RWPE2 (cell line): ENCODE results near the gene EHBP1L1.
A peak's percentile ranks its signal among the peaks of the same experiment; 100 is the strongest.

Experiments
- ATAC-seq: fragments of 200-7000 bp; cut with Tn5 transposase; 3 replicates; pipeline ENCODE4 v1.9.1; 2021; ENCODE audit warnings: low read depth
- DNase-seq: peaks from one replicate; pipeline ENCODE4 v3.0.0-alpha.2; 2020; ENCODE audit warnings: low spot score
- H3K27ac ChIP-seq: fragments of 450-650 bp; 2 replicates; pipeline ENCODE4 v1.5.1; 2017; ENCODE audit warnings: mild to moderate bottlenecking; ENCODE audit not compliant: poor library complexity, severe bottlenecking
- H3K27me3 ChIP-seq: fragments of 250-450 bp; sonication (Bioruptor Pico); 2 replicates; pipeline ENCODE4 v1.5.1; 2021; ENCODE audit warnings: mild to moderate bottlenecking, moderate library complexity; ENCODE audit not compliant: insufficient read depth, poor library complexity, severe bottlenecking
- H3K36me3 ChIP-seq: fragments of 250-450 bp; sonication (Bioruptor Pico); 2 replicates; pipeline ENCODE4 v1.5.1; 2020; ENCODE audit warnings: low read depth, mild to moderate bottlenecking, moderate library complexity
- H3K4me1 ChIP-seq: fragments of 250-450 bp; sonication (Bioruptor Pico); 2 replicates; pipeline ENCODE4 v1.5.1; 2021; ENCODE audit warnings: mild to moderate bottlenecking, moderate library complexity; ENCODE audit not compliant: insufficient read depth, poor library complexity, severe bottlenecking
- H3K4me3 ChIP-seq: fragments of 250-450 bp; sonication (Bioruptor Pico); 2 replicates; pipeline ENCODE4 v1.5.1; 2021; ENCODE audit warnings: mild to moderate bottlenecking, moderate library complexity; ENCODE audit not compliant: severe bottlenecking
- H3K9me3 ChIP-seq: fragments of 250-450 bp; sonication (Bioruptor Pico); 2 replicates; pipeline ENCODE4 v1.5.1; 2021; ENCODE audit warnings: mild to moderate bottlenecking, moderate library complexity; ENCODE audit not compliant: severe bottlenecking
- TF ChIP-seq, protein P1 (sequence below): fragments of 450-650 bp; IDR thresholded peaks from one replicate; pipeline ENCODE4 v1.5.1; 2017; ENCODE audit warnings: mild to moderate bottlenecking, moderate library complexity; ENCODE audit not compliant: poor library complexity, severe bottlenecking

The EHBP1L1 gene

DNA sequence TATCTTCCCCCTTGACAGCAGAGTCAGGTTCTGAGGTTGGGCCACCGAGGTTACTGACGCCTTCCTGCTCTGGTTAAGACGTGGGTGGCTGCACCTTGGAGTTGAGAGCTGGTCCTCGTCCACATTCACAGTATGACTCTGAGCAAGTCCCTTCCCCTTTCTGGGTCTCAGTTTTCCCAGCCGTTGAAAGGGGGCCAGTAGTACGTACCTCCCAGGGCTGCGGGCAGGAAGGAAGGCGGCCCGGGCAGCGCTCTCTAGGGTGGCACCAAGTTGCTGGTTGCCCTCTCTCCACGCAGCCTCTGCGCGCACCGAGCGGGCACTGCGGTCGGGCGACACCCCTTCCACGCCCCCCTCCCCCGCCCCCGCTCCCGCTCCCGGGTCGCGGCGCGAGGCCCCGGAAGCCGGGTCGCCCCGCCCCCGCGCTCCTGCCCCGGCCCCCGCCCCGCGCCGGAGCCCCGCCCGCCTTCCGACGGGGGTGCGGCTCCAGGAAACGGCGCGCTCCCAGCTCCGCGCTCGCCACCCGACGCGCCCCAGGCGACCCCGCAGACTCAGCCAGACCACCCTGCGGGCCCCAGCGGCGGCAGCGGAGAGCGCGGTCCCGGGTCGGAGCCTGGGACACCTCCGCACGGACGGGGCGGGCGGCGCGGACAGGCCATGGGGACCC, at the start of gene EHBP1L1:
EHBP1L1 (plus strand) TSS at position 486 of the 664 bp plus-strand sequence. CDS start 250 bp downstream, outside the sequence.
- Histone ChIP-seq H3K27ac (peak within 1 kb of the TSS; percentile 86), H3K4me1 (peaks cover 16% of the 10 kb centered on the region), H3K27me3 (no peaks in the 10 kb centered on the region), H3K36me3 (peaks cover 25% of the 10 kb centered on the region), H3K9me3 (no peaks in the 10 kb centered on the region), H3K4me3 (peak within 1 kb of the TSS; percentile 83)
- DNase-seq (no peak), ATAC-seq (0 out of 3 replicates have a peak, but pooled peaks have one; percentile 1)
- TF ChIP-seq, protein P1, sequence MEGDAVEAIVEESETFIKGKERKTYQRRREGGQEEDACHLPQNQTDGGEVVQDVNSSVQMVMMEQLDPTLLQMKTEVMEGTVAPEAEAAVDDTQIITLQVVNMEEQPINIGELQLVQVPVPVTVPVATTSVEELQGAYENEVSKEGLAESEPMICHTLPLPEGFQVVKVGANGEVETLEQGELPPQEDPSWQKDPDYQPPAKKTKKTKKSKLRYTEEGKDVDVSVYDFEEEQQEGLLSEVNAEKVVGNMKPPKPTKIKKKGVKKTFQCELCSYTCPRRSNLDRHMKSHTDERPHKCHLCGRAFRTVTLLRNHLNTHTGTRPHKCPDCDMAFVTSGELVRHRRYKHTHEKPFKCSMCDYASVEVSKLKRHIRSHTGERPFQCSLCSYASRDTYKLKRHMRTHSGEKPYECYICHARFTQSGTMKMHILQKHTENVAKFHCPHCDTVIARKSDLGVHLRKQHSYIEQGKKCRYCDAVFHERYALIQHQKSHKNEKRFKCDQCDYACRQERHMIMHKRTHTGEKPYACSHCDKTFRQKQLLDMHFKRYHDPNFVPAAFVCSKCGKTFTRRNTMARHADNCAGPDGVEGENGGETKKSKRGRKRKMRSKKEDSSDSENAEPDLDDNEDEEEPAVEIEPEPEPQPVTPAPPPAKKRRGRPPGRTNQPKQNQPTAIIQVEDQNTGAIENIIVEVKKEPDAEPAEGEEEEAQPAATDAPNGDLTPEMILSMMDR: no peak

DNA sequence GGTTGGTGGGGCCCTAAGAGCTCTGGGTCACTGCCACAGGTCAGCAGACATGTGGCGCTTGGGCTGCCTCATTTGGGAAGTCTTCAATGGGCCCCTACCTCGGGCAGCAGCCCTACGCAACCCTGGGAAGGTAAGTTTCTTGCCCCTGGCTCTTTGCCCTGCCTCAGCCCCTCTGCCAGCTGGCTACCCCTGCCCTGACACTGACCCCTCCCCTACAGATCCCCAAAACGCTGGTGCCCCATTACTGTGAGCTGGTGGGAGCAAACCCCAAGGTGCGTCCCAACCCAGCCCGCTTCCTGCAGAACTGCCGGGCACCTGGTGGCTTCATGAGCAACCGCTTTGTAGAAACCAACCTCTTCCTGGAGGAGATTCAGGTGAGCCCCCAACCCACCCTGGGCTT, 49.1 kb upstream of the EHBP1L1 start:
- no peak for DNase-seq
- Histone ChIP-seq H3K36me3 (peaks cover 55% of the 10 kb centered on the region), H3K4me3 (no peak overlapping the region), H3K27ac (no peak overlapping the region), H3K9me3 (no peaks in the 10 kb centered on the region), H3K27me3 (no peaks in the 10 kb centered on the region), H3K4me1 (peaks cover 3% of the 10 kb centered on the region)
- TF ChIP-seq, protein P1: no peak
- no peak for ATAC-seq

DNA sequence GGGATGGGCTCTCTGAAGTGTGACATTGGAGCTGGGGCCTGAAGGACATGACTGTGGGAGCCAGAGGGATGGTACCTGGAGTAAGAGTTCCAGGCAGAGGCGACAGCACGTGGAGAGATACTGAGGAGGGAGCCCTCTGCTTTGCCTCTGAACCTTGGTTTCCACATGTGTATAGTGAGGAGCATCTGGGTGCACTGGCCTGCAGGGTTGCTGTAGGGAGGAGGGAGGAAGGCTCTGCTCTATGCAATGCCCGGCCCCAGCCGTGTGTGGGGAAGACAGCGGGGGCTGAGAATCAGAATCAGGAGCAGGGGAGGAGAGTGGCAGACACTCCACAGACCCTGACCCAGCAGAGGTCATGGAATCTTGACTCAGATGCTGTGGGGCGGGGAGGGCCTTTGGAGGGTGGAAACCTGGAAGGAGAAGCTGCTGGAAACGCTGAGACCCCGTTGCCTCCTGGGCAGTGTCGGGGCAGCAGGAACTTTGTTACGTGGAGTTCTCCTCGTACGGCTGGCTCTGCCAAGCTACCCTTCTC, 47.0 kb upstream of the EHBP1L1 start:
- no peaks in the 10 kb centered on the region for H3K9me3 ChIP-seq

DNA sequence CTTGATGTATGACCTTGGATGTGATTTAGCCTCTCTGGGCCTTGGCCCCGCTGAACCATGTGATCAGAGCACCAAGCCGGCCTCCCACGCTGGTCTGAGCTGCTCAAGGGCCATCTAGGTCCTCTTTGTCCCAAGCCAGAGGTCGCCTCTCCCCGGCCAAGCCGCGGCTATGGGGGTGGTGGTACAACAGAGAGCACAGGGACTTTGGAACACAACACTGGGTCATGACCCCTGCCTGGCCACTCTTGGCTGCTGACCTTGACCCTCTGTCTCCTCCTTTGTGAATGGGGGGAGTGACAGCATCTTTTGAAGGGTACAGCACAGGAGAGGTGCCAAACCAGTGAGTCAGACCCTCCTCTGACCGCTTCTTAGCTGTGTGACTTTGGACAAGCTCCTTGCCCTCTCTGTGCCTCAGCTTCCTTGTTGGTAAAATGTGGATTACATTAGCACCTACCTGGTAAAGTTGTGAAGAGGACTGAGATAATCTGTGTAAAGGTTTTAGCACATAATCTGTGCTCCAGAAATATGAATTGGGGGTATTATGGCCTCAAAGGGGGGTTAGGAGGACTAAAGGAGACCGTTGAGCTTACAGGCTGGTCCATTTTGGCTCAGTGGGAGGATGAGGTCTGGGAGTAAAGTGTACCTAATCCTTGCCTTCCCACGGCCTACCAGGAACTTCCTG, 46.2 kb upstream of the EHBP1L1 start:
- no peak overlapping the region for H3K4me3 ChIP-seq
- DNase-seq (no peak), ATAC-seq (no peak)
- no peaks in the 10 kb centered on the region for H3K9me3 ChIP-seq
- TF ChIP-seq, protein P1: no peak
- peaks cover 66% of the 10 kb centered on the region for H3K36me3 ChIP-seq
- no peak overlapping the region for H3K27ac ChIP-seq
- H3K27me3 ChIP-seq: no peaks in the 10 kb centered on the region
- peaks cover 3% of the 10 kb centered on the region for H3K4me1 ChIP-seq

More for the DNA sequence above, 47.0 kb upstream of the EHBP1L1 start:
- H3K4me1 ChIP-seq: peaks cover 3% of the 10 kb centered on the region
- H3K27ac ChIP-seq: no peak overlapping the region
- TF ChIP-seq, protein P1: no peak
- H3K27me3 ChIP-seq: no peaks in the 10 kb centered on the region
- H3K36me3 ChIP-seq: peaks cover 66% of the 10 kb centered on the region
- no peak overlapping the region for H3K4me3 ChIP-seq
- no peak for ATAC-seq
- no peak for DNase-seq
